ENCODE data around the gene MYBPC3. TPM values are rescaled to one million over a fixed set of nuclear protein-coding genes. Genes with fewer than 3 reads are reported as not detected.

The MYBPC3 gene
- polyA plus RNA-seq, 3 donors: 0.03 to 7.8 TPM; not detected in 1

GRCh38 chr11:47380078-47380477 lies 27.6 kb upstream of the MYBPC3 start:
- intact Hi-C loops (cut with micrococcal nuclease): no loop called here
- H3K27ac ChIP-seq (ENCODE audit: low read depth in 1 of 2, low read length in 2 of 2): peak overlapping the region in 1 of 2 donors; percentile 15

DNA sequence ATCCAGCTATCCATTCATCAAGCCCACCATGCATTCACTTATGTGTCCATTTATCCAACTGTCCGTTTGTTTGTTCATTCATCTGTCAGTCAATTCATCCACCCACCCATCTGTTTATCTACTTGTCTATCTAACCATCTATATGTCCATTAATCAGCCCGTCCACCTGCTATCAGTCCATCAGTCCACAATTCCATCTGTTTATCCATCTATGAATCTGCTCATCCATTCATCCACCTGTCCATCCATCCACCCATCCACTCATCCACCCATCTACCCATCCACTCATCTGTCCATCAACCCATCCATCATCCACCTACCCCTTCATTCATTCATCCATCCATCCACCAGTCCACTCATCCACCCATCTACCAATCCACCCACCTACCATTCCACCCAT lies 26.8 kb upstream of the MYBPC3 start:
- H3K27me3 Mint-ChIP-seq (ENCODE audit: low read depth in 3 of 3): no peaks in the 10 kb centered on the region
- no peak overlapping the region for H3K9ac ChIP-seq (ENCODE audit: insufficient read depth, low read length, poor library complexity, severe bottlenecking)
- intact Hi-C loops (cut with micrococcal nuclease): no loop called here
- no peak overlapping the region for H2AFZ ChIP-seq (ENCODE audit: insufficient read depth, low read depth, low read length, poor library complexity, severe bottlenecking)
- TF ChIP-seq, protein P1, sequence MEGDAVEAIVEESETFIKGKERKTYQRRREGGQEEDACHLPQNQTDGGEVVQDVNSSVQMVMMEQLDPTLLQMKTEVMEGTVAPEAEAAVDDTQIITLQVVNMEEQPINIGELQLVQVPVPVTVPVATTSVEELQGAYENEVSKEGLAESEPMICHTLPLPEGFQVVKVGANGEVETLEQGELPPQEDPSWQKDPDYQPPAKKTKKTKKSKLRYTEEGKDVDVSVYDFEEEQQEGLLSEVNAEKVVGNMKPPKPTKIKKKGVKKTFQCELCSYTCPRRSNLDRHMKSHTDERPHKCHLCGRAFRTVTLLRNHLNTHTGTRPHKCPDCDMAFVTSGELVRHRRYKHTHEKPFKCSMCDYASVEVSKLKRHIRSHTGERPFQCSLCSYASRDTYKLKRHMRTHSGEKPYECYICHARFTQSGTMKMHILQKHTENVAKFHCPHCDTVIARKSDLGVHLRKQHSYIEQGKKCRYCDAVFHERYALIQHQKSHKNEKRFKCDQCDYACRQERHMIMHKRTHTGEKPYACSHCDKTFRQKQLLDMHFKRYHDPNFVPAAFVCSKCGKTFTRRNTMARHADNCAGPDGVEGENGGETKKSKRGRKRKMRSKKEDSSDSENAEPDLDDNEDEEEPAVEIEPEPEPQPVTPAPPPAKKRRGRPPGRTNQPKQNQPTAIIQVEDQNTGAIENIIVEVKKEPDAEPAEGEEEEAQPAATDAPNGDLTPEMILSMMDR (IDR thresholded peaks at IDR 0.05): no peak
- no peak for DNase-seq
- H3K79me2 ChIP-seq (ENCODE audit: insufficient read depth, low read length): peaks cover 85% of the 10 kb centered on the region
- peaks cover 40 to 57% of the 10 kb centered on the region in 2 donors for H3K36me3 ChIP-seq (replicated peaks in 1 of 2; ENCODE audit: control insufficient read depth in 1 of 2, insufficient read depth in 2 of 2, low read length in 2 of 2)
- peak overlapping the region in 1 of 3 experiments; percentile 99 for H3K4me3 ChIP-seq (replicated peaks in 1 of 3; ENCODE audit: low read depth in 2 of 3, low read length in 3 of 3)
- 96% methylated on average over 2 of the region's 2 CpGs for WGBS (ENCODE audit: insufficient coverage)
- H3K9me3 Mint-ChIP-seq: peaks cover 0 to 5% (median 0%) of the 10 kb centered on the region in 7 donors
- peaks cover 24% of the 10 kb centered on the region for H4K20me1 ChIP-seq (ENCODE audit: insufficient read depth, low read length)
- no peak overlapping the region for H3K4me3 Mint-ChIP-seq
- peaks cover 49 to 66% of the 10 kb centered on the region in 2 donors for H3K36me3 Mint-ChIP-seq
- no peaks in the 10 kb centered on the region for H3K27me3 ChIP-seq (ENCODE audit: control insufficient read depth in 2 of 2, insufficient read depth in 2 of 2, low read length in 2 of 2)
- peaks cover 46 to 76% of the 10 kb centered on the region in 2 donors for H3K4me1 ChIP-seq (ENCODE audit: control insufficient read depth in 1 of 2, insufficient read depth in 2 of 2, low read length in 2 of 2)
- H3K4me2 ChIP-seq (replicated peaks; ENCODE audit: extremely low read depth, low read length, poor library complexity, severe bottlenecking): peak overlapping the region; percentile 97
- H3K27ac Mint-ChIP-seq: no peak overlapping the region
- H3K9me3 ChIP-seq (replicated peaks in 1 of 2; ENCODE audit: control insufficient read depth in 1 of 2, insufficient read depth in 1 of 2, low read length in 2 of 2): no peaks in the 10 kb centered on the region
- peaks cover 39% of the 10 kb centered on the region for H3K4me1 Mint-ChIP-seq
- H3K27ac ChIP-seq (ENCODE audit: low read depth in 1 of 2, low read length in 2 of 2): peak overlapping the region in 1 of 2 donors; percentile 97

More at GRCh38 chr11:47380078-47380477, 27.6 kb upstream of the MYBPC3 start:
- H3K4me3 ChIP-seq (replicated peaks in 1 of 3; ENCODE audit: low read depth in 2 of 3, low read length in 3 of 3): no peak overlapping the region
- H3K4me3 Mint-ChIP-seq: no peak overlapping the region
- H4K20me1 ChIP-seq (ENCODE audit: insufficient read depth, low read length): peaks cover 17% of the 10 kb centered on the region
- peaks cover 0 to 5% (median 0%) of the 10 kb centered on the region in 7 donors for H3K9me3 Mint-ChIP-seq
- H3K9me3 ChIP-seq (replicated peaks in 1 of 2; ENCODE audit: control insufficient read depth in 1 of 2, insufficient read depth in 1 of 2, low read length in 2 of 2): no peaks in the 10 kb centered on the region
- H3K36me3 ChIP-seq (replicated peaks in 1 of 2; ENCODE audit: control insufficient read depth in 1 of 2, insufficient read depth in 2 of 2, low read length in 2 of 2): peaks cover 32 to 50% of the 10 kb centered on the region in 2 donors
- H3K9ac ChIP-seq (ENCODE audit: insufficient read depth, low read length, poor library complexity, severe bottlenecking): no peak overlapping the region
- peaks cover 38 to 69% of the 10 kb centered on the region in 2 donors for H3K4me1 ChIP-seq (ENCODE audit: control insufficient read depth in 1 of 2, insufficient read depth in 2 of 2, low read length in 2 of 2)
- TF ChIP-seq, protein P1 (IDR thresholded peaks at IDR 0.05): no peak
- H3K27me3 Mint-ChIP-seq (ENCODE audit: low read depth in 3 of 3): no peaks in the 10 kb centered on the region
- DNase-seq: no peak
- H3K36me3 Mint-ChIP-seq: peaks cover 43 to 66% of the 10 kb centered on the region in 2 donors
- H3K79me2 ChIP-seq (ENCODE audit: insufficient read depth, low read length): peaks cover 85% of the 10 kb centered on the region
- no peak overlapping the region for H2AFZ ChIP-seq (ENCODE audit: insufficient read depth, low read depth, low read length, poor library complexity, severe bottlenecking)
- peaks cover 32% of the 10 kb centered on the region for H3K4me1 Mint-ChIP-seq
- no peaks in the 10 kb centered on the region for H3K27me3 ChIP-seq (ENCODE audit: control insufficient read depth in 2 of 2, insufficient read depth in 2 of 2, low read length in 2 of 2)
- no peak overlapping the region for H3K4me2 ChIP-seq (replicated peaks; ENCODE audit: extremely low read depth, low read length, poor library complexity, severe bottlenecking)
- 94% methylated on average over 2 of the region's 2 CpGs for WGBS (ENCODE audit: insufficient coverage)
- no peak overlapping the region for H3K27ac Mint-ChIP-seq

Measured in CD14-positive monocyte (primary cell).